Activated CD8-positive, alpha-beta memory T cell treated with anti-CD3 and anti-CD28 coated beads, Interleukin-2, amount 10 ng/mL, durations not matched to agents 7 days and 5 days (primary cell): ENCODE measurements around the gene KLHL6. TPM values are rescaled to one million over a fixed set of nuclear protein-coding genes. Genes with fewer than 3 reads are reported as not detected.

ENCODE experiments used
- ATAC-seq: fragments of 150-1000 bp; cut with Tn5 transposase; one replicate; pipeline ENCODE4 v1.10.0; 2021; ENCODE audit warnings: moderate library complexity
- CTCF ChIA-PET: fragments of 350-600 bp; sonication (Branson Sonifier 250); formaldehyde crosslinking; loops from one replicate; lab custom pipeline; 2021; ENCODE audit warnings: antibody characterized with exemption; lab: Charles Lee
- DNase-seq: peaks from one replicate; pipeline ENCODE4 v3.0.0-alpha.2; 2020
- H3K27ac Mint-ChIP-seq: one replicate; pipeline ENCODE4 v1.8.0; 2021; ENCODE audit warnings: mild to moderate bottlenecking, mixed read lengths
- H3K27me3 Mint-ChIP-seq: one replicate; pipeline ENCODE4 v1.8.0; 2021; ENCODE audit warnings: mixed read lengths
- H3K36me3 Mint-ChIP-seq: one replicate; pipeline ENCODE4 v1.8.0; 2021; ENCODE audit warnings: mild to moderate bottlenecking, mixed read lengths
- H3K4me1 Mint-ChIP-seq: one replicate; pipeline ENCODE4 v1.8.0; 2021; ENCODE audit warnings: mixed read lengths
- H3K4me3 Mint-ChIP-seq: one replicate; pipeline ENCODE4 v1.8.0; 2021; ENCODE audit warnings: mild to moderate bottlenecking, moderate library complexity, mixed read lengths
- H3K9me3 Mint-ChIP-seq: one replicate; pipeline ENCODE4 v1.8.0; 2022; ENCODE audit warnings: low read depth, mixed read lengths
- total RNA-seq, 2 experiments: library from RNA; stranded (reverse); gene quantifications; one replicate each; pipeline ENCODE4 v1.2.3, GENCODE V29; 2021

KLHL6 gene
- total RNA-seq, 2 experiments from 2014 or later = 30.9 to 31.5 TPM

DNA sequence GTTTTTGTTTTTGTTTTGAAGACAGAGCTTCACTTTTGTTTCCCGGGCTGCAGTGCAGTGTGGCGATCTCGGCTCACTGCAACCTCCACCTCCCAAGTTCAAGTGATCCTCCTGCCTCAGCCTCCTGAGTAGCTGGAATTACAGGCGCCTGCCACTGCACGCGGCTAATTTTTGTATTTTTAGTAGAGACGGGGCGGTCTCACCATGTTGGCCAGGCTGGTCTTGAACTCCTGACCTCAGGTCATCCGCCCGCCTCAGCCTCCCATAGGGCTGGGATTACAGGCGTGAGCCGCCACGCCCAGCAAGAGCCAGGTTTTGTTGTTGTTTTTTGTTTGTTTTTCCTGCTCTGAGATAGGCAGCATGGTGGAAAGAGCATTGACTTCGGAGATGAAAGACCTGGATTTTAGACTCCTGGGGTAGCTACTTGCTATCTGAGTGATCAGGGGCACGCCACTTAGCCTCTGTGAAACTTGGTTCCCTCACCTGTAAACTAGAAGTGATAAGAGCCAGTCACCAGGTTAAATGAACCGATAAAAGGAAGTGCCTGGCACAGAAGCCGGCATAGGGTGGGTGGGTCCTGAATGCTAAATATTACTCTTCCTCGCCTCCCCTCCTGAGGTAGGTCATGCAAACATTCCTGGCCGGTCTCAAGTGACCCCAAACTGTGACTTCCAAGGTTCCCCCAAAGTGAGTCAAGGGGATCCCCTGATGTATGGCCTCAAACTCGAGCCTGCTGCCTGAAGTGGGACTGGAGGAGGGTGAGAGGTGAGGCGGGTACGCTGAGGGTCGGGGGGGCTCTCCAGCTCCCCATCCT lies 64.2 kb downstream of the KLHL6 start:
- no peak for ATAC-seq

DNA sequence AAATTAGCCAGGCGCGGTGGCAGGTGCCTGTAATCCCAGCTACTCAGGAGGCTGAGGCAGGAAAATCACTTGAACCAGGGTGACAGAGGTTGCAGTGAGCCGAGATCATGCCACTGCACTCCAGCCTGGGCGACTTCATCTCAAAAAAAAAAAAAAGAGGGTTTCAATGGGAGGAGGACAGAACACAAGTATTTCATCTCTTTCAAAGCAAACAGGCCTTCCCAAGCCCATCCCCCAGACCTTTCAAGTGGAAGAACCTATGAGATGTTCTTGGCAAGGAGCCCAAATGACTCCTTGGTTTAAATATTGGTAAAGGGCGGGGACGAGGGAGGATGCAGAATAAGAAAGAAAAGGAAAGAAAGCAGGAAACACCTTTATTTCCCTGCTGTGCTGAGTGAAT lies 64.9 kb downstream of the KLHL6 start:
- Mint-ChIP-seq H3K4me3 (no peak overlapping the region), H3K4me1 (no peaks in the 10 kb centered on the region), H3K27ac (no peak overlapping the region), H3K9me3 (no peaks in the 10 kb centered on the region), H3K27me3 (no peaks in the 10 kb centered on the region), H3K36me3 (peaks cover 9% of the 10 kb centered on the region)
- CTCF ChIA-PET = interaction anchor here (1.0 to 2.0 kb wide), 2 partner anchors 11 to 276 kb away, joined by 3 to 6 read pairs; no protein-coding TSS in a partner anchor
- DNase-seq (peak; percentile 11), ATAC-seq (no peak)

More for the DNA sequence above, 64.2 kb downstream of the KLHL6 start:
- no peaks in the 10 kb centered on the region for H3K27me3 Mint-ChIP-seq
- peaks cover 11% of the 10 kb centered on the region for H3K36me3 Mint-ChIP-seq
- H3K9me3 Mint-ChIP-seq = no peaks in the 10 kb centered on the region
- H3K4me3 Mint-ChIP-seq = no peak overlapping the region
- CTCF ChIA-PET = interaction anchor here (1.0 to 2.0 kb wide), 2 partner anchors 11 to 276 kb away, joined by 3 to 6 read pairs; no protein-coding TSS in a partner anchor
- H3K4me1 Mint-ChIP-seq = no peaks in the 10 kb centered on the region
- peak; percentile 18 for DNase-seq
- no peak overlapping the region for H3K27ac Mint-ChIP-seq

DNA sequence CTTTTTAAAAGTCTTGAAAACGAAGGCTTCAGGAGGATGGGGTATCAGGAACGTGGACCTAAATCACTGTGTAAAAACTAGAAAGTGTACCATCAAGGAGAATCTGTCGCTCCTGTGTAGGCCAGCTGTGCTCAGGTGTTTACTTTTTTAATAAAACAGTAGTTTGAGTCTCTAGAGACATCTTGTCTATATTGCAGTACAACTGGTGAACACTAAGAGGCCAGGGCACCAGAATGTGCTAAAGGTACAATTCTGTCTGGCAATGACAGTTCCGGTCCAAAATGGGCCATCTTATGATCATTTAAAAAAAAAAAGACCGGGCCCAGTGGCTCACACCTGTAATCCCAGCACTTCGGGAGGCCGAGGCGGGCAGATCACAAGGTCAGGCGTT lies 65.3 kb downstream of the KLHL6 start:
- Mint-ChIP-seq H3K4me3 (no peak overlapping the region), H3K27me3 (no peaks in the 10 kb centered on the region), H3K27ac (no peak overlapping the region), H3K36me3 (peaks cover 9% of the 10 kb centered on the region), H3K9me3 (no peaks in the 10 kb centered on the region), H3K4me1 (no peaks in the 10 kb centered on the region)
- CTCF ChIA-PET = interaction anchor here (1.2 to 2.0 kb wide), 2 partner anchors 10 to 12 kb away, joined by 3 to 6 read pairs; no protein-coding TSS in a partner anchor
- ATAC-seq (no peak), DNase-seq (peak; percentile 18)

DNA sequence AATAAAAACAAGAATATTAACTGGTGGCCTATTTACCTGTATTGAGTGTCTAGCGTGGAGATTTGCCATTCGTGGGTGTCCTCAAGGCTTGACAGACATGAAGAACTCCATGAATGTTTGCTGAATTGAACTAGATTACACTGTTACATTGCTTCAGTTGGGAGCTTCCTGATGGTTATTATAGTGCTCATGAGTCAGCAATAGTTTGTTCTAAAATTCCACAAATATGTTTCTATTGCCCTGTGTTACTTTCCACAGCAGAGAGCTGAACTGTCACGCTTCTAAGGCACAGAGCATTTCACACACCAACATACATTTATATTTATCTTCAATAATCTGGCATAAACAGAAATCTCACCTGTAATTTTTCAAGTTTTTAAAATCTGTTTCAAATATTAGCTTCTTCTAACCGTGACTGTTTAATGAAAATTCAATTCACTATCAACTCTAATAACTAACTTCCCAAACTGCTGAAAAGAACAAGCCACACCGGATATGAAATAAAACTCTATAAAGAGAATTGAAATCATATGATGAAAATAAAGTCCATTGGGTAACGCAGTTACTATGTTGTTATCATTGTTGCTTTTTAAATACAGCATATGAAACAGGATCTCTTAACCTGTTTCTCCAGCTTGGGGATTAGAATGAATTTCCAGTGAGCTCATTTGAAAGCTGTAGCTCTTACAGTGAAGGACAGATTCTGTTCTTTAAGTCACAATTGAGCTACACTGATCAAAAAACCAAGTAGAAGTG lies 65.9 kb downstream of the KLHL6 start:
- no peaks in the 10 kb centered on the region for H3K9me3 Mint-ChIP-seq
- DNase-seq (no peak), ATAC-seq (no peak)
- peaks cover 9% of the 10 kb centered on the region for H3K36me3 Mint-ChIP-seq
- no peak overlapping the region for H3K27ac Mint-ChIP-seq
- CTCF ChIA-PET = interaction anchor here (0.5 to 2.0 kb wide), 6 partner anchors 10 to 277 kb away, joined by 3 to 6 read pairs (median 3); no protein-coding TSS in a partner anchor
- H3K4me3 Mint-ChIP-seq = no peak overlapping the region
- H3K27me3 Mint-ChIP-seq = no peaks in the 10 kb centered on the region
- H3K4me1 Mint-ChIP-seq = no peaks in the 10 kb centered on the region

DNA sequence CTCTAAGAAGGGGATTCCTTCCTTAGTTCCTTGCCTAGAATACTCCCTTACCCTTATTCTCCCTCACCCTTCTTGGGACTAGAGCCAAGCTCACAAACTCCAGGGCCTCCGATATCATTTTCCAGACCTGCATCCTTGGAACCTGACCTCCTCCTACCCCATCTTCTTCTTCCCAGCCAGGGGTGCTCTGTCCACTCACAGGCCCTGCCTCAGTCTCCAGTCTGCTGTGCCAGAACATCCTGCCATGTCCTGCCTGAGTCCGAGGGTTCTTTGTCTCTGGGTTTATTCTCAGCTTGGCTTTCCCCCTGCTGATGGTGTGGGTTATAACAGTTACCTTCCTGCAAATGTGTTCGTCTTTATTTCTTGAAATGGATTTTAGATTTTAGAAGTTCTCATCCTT lies 67.2 kb downstream of the KLHL6 start:
- H3K4me3 Mint-ChIP-seq = no peak overlapping the region

DNA sequence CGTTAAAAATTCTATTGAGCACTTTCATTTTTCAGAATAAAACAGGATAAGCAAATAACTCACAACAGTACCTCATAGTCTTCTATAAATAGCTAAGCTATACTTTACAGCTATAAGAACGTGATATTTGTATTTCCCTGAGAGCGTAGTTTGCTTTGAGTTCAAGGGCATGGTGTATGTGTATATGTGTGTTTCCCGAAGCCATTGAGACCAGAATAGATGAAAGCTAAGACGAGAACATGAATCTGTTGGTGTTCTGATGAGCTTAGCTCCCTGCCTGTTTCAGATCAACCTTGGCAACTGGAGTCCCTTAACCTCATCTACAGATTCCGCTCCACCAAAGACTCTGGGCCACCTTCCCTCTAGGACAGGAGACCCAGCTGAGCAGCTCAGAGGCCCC lies 67.6 kb downstream of the KLHL6 start:
- no peak overlapping the region for H3K27ac Mint-ChIP-seq
- H3K4me3 Mint-ChIP-seq = no peak overlapping the region
- CTCF ChIA-PET = no interaction called here
- H3K36me3 Mint-ChIP-seq = peaks cover 5% of the 10 kb centered on the region
- H3K9me3 Mint-ChIP-seq = no peaks in the 10 kb centered on the region
- no peaks in the 10 kb centered on the region for H3K27me3 Mint-ChIP-seq
- ATAC-seq (peak; percentile 9), DNase-seq (no peak)
- H3K4me1 Mint-ChIP-seq = no peaks in the 10 kb centered on the region

More for the DNA sequence above, 67.2 kb downstream of the KLHL6 start:
- peaks cover 5% of the 10 kb centered on the region for H3K36me3 Mint-ChIP-seq
- peak; percentile 23 for DNase-seq
- H3K27me3 Mint-ChIP-seq = no peaks in the 10 kb centered on the region
- H3K27ac Mint-ChIP-seq = no peak overlapping the region
- H3K4me1 Mint-ChIP-seq = no peaks in the 10 kb centered on the region
- no peak for ATAC-seq
- no peaks in the 10 kb centered on the region for H3K9me3 Mint-ChIP-seq
- CTCF ChIA-PET = interaction anchor here (1.3 kb wide), 1 partner anchor 28 kb away, joined by 3 read pairs; no protein-coding TSS in a partner anchor

DNA sequence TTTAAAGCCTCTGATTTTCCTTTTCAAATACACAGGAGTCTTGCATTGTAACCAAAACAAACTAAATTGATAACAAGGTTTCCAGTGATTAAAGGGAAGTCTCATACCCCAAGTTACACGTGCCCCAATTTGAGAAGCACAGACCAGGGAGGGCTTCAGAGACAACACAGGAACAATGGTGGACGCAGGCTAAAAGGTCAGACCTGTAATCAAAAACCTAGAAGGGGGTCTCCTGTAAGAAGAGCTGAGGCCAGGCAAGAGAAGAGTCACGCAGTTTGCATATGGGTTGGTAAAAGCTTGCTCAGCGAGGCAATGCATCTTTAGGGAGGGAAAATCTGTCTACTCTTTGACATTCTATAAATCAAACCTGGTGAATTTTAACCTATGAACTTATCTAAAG lies 68.5 kb downstream of the KLHL6 start:
- peaks cover 5% of the 10 kb centered on the region for H3K36me3 Mint-ChIP-seq
- H3K27ac Mint-ChIP-seq = no peak overlapping the region
- H3K9me3 Mint-ChIP-seq = no peaks in the 10 kb centered on the region
- no peak overlapping the region for H3K4me3 Mint-ChIP-seq
- DNase-seq (peak; percentile 9), ATAC-seq (no peak)
- CTCF ChIA-PET = no interaction called here
- no peaks in the 10 kb centered on the region for H3K27me3 Mint-ChIP-seq
- H3K4me1 Mint-ChIP-seq = no peaks in the 10 kb centered on the region

DNA sequence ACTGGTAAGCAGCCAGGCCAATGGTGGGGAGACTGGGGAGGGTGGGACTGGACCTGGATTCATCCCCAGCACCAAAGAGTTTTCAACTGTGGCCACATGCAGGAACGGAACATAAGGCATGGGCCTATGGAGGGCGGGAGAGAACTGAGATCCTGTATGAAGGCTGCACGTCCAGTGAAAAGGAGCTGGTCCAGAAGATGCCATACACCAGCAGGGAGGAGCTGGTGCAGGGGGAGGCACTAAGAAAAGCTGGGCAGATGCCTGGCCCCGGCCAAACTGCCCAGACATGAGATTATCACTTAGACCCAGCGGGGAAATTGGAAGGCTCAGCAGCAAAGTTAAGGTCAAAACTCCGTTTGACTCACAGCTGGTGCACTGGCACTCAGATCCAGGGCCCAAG lies 69.0 kb downstream of the KLHL6 start:
- no peak for ATAC-seq
- no peak overlapping the region for H3K27ac Mint-ChIP-seq

DNA sequence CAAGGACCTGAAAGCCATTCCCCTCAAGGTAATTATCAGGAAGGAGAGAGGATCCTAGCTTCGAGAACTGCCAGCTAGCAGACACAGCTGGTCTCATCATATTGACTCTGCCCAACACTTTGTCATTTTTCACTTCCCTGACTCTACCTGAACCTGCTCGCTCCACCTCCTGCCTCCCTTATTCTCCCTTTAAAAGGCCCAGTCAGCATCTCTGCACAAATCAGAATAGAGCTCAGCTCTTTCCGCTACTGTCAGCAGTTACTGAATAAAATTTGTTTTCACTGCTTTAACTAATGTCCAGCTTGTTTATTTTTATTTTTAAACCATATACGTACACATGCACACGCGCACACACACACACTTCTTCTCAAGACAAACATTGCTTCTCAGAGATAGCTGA lies 69.9 kb downstream of the KLHL6 start:
- Mint-ChIP-seq H3K4me3 (no peak overlapping the region), H3K36me3 (no peaks in the 10 kb centered on the region), H3K27ac (no peak overlapping the region), H3K9me3 (no peaks in the 10 kb centered on the region), H3K27me3 (no peaks in the 10 kb centered on the region), H3K4me1 (peaks cover 7% of the 10 kb centered on the region)
- CTCF ChIA-PET = interaction anchor here (0.9 kb wide), 1 partner anchor 21 kb away, joined by 3 read pairs; no protein-coding TSS in a partner anchor
- DNase-seq (no peak), ATAC-seq (no peak)

More for the DNA sequence above, 69.0 kb downstream of the KLHL6 start:
- no peak overlapping the region for H3K4me3 Mint-ChIP-seq
- DNase-seq = peak; percentile 28
- CTCF ChIA-PET = no interaction called here
- no peaks in the 10 kb centered on the region for H3K27me3 Mint-ChIP-seq
- H3K4me1 Mint-ChIP-seq = peaks cover 4% of the 10 kb centered on the region
- H3K36me3 Mint-ChIP-seq = peaks cover 5% of the 10 kb centered on the region
- no peaks in the 10 kb centered on the region for H3K9me3 Mint-ChIP-seq

DNA sequence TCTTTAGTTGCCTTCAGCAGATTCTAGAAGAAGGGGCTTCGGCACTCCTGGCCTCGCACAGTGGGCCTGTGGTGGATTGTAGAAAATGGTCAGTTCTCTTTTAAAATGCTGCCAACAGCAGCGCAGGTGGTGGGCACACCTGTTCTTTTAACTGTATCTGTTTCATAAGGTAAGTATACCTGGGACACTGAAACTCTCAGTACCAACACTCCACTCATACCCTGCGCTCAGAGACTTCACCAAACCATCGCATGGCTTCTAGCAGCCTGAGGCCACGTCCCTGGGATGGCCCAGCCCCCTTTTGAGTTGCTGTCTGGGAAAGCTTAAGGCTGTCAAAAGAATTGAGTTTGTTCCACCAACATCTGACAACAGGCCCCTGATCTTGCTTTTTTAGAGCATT lies 70.4 kb downstream of the KLHL6 start:
- Mint-ChIP-seq H3K27ac (no peak overlapping the region), H3K36me3 (no peaks in the 10 kb centered on the region), H3K4me3 (no peak overlapping the region), H3K9me3 (no peaks in the 10 kb centered on the region), H3K4me1 (peaks cover 10% of the 10 kb centered on the region), H3K27me3 (no peaks in the 10 kb centered on the region)
- CTCF ChIA-PET = interaction anchor here (0.9 kb wide), 1 partner anchor 22 kb away, joined by 3 read pairs; no protein-coding TSS in a partner anchor
- ATAC-seq (no peak), DNase-seq (no peak)

DNA sequence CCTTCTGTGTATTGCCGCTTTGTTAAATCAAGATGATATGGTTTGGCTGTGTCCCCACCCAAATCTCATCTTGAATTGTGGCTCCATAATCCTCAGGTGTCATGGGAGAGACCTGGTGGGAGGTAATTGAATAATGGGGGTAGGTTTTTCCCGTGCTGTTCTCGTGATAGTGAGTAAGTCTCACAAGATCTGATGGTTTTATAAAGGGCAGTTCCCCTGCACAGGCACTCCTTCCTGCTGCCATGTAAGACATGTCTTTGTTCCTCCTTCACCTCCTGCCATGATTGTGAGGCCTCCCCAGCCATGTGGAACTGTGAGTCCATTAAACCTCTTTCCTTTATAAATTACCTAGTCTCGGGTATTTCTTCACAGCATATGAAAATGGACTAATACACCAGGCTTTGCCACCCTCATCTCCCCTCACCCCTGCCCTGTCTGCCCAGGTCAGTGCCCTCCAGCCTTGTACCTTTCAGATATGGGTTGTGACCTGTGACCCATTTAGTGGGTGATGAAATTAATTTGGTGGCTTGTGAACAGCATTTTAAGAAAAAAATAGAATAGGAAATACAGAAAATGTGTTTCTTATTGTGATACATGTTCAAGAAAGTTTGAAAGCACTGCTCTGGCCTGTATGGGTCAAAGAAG lies 71.0 kb downstream of the KLHL6 start:
- Mint-ChIP-seq H3K36me3 (no peaks in the 10 kb centered on the region), H3K27ac (no peak overlapping the region), H3K4me3 (no peak overlapping the region), H3K4me1 (peaks cover 10% of the 10 kb centered on the region), H3K9me3 (no peaks in the 10 kb centered on the region), H3K27me3 (no peaks in the 10 kb centered on the region)
- CTCF ChIA-PET = no interaction called here
- peak; percentile 0 for DNase-seq
- ATAC-seq = no peak

DNA sequence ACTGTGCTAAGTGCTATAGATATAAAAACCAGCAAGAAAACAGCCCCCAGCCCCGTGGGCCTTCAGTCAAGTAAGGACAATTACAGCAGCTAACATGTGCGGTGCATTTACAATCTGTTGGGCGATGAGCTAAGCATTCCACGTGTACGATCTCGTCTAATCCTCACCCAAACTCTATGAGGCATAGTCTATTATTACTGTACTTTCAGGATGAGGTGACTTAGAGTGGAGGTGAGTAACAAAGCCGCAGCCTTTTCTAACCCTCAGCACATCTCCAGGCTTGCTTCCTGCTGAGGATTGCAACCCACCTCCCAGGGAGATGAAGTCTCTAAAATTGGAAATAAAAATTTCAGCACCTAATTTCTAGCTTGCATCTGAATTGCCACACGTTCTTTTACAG lies 73.9 kb downstream of the KLHL6 start:
- Mint-ChIP-seq H3K27me3 (no peaks in the 10 kb centered on the region), H3K27ac (no peak overlapping the region), H3K36me3 (no peaks in the 10 kb centered on the region), H3K4me1 (peaks cover 10% of the 10 kb centered on the region), H3K9me3 (no peaks in the 10 kb centered on the region), H3K4me3 (no peak overlapping the region)
- ATAC-seq (peak; percentile 62), DNase-seq (no peak)
- CTCF ChIA-PET = interaction anchor here (0.6 to 2.2 kb wide), 8 partner anchors 9 to 759 kb away, joined by 3 to 9 read pairs (median 3); no protein-coding TSS in a partner anchor

DNA sequence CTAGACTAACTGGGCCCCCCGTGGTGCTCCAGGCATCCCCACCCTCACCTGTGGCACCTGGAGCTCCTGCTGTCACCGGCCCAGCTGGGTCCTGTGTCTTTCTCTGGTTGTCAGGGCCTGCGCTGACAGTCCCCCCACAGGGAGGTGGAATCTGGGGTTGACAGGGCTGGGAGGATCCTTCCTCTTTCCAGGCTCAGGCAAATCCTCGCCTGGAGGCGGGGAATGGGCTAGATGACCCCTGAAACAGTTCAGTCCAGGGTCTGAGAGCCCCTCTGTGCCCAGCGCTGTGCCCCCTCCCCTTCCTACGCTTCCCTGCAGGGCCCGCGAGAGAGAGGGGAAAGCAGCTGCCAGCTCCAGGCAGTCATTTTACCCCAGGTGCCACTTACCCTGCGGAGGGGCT lies 77.0 kb downstream of the KLHL6 start:
- Mint-ChIP-seq H3K27me3 (peaks cover 2% of the 10 kb centered on the region), H3K27ac (no peak overlapping the region), H3K9me3 (no peaks in the 10 kb centered on the region), H3K4me1 (peaks cover 10% of the 10 kb centered on the region), H3K36me3 (no peaks in the 10 kb centered on the region), H3K4me3 (no peak overlapping the region)
- peak; percentile 30 for DNase-seq
- CTCF ChIA-PET = interaction anchor here (1.7 to 2.1 kb wide), 3 partner anchors 9 to 288 kb away, joined by 7 to 14 read pairs (median 11); no protein-coding TSS in a partner anchor
- ATAC-seq = no peak
